M059J (cell line): ENCODE data around the gene CARF. TPM values are rescaled to one million over a fixed set of nuclear protein-coding genes. Genes with fewer than 3 reads are reported as not detected.

Source experiments
- DNase-seq: peaks from one replicate; pipeline ENCODE4 v3.0.0-alpha.2; 2012; ENCODE audit warnings: low read depth
- total RNA-seq: library from RNA; depleted of rRNA; stranded (reverse); fragments of >200 nt; shearing (Covaris generic); gene quantifications from 2 replicates; pipeline ENCODE4 v1.2.3, GENCODE V29; 2014; rRNA removed

The CARF gene
- total RNA-seq, 1 experiment from 2014 or later: 3.0 TPM

- DNase-seq: no peak
These were observed 109.9 kb downstream of the CARF start for GRCh38 chr2:203021991-203022390.

GRCh38 chr2:203022751-203023150 is 110.7 kb downstream of the CARF start:
- DNase-seq: no peak

- DNase-seq: peak; percentile 14
These were observed 113.5 kb downstream of the CARF start for GRCh38 chr2:203025592-203025991.

- no peak for DNase-seq
These were observed 118.5 kb downstream of the CARF start for GRCh38 chr2:203030545-203030944.

GRCh38 chr2:203030991-203031390 is 118.9 kb downstream of the CARF start:
- DNase-seq: no peak

- no peak for DNase-seq
These were observed 121.3 kb downstream of the CARF start for GRCh38 chr2:203033395-203033794.

GRCh38 chr2:203035879-203036470 is 123.9 kb downstream of the CARF start:
- DNase-seq: no peak

Other genes with a start within 250 kb of the CARF start
- gene ICA1L, start 40.5 kb upstream of the CARF start, total RNA-seq: 0.69 and 1.1 TPM in 2 replicates
- 18.9 and 33.0 TPM in 2 replicates for gene WDR12, start 602 bp upstream of the CARF start, total RNA-seq
- 5.9 and 6.9 TPM in 2 replicates for gene NBEAL1, start 102.6 kb downstream of the CARF start, total RNA-seq